AG04450 (cell line): Measurements from ENCODE around the gene KDM4F. TPM values are rescaled to one million over a fixed set of nuclear protein-coding genes. Genes with fewer than 3 reads are reported as not detected.

Source experiments
- CTCF ChIA-PET: fragments of 300-600, 350-600 bp; formaldehyde crosslinking; extraction: SDS; loops from one replicate; lab custom pipeline; 2022; ENCODE audit warnings: antibody characterized with exemption, inconsistent platforms; lab: Charles Lee
- POLR2A ChIA-PET: fragments of 350-600 bp; formaldehyde crosslinking; extraction: SDS; loops from one replicate; lab custom pipeline; 2021; ENCODE audit warnings: antibody characterized with exemption, inconsistent platforms; lab: Yijun Ruan, JAX
- DNase-seq: peaks from one replicate; pipeline ENCODE4 v3.0.0-alpha.2; 2011; ENCODE audit warnings: low read depth, low spot score
- H3K27ac ChIP-seq: one replicate; pipeline ENCODE4 v1.5.1; 2012; ENCODE audit warnings: low read depth, low read length, control low read depth
- H3K27me3 ChIP-seq: one replicate; pipeline ENCODE4 v1.6.0; 2012; ENCODE audit warnings: low read length; ENCODE audit not compliant: control insufficient read depth, insufficient read depth
- H3K4me3 ChIP-seq: 2 replicates; pipeline ENCODE4 v1.5.1; 2011; ENCODE audit warnings: mild to moderate bottlenecking, low read depth, low read length, control low read depth
- H3K9me3 ChIP-seq: 2 replicates; pipeline ENCODE4 v1.5.1; 2012; ENCODE audit warnings: low read length; ENCODE audit not compliant: control insufficient read depth, insufficient read depth
- CTCF ChIP-seq: IDR thresholded peaks from 2 replicates; pipeline ENCODE4 v1.5.1; 2011; ENCODE audit warnings: low read depth, low read length, control low read depth, inconsistent platforms
- polyA plus RNA-seq: library from polyadenylated mRNA; depleted of rRNA; stranded (reverse); fragments of >200 nt; gene quantifications from 2 replicates; pipeline ENCODE4 v1.2.3, GENCODE V29; 2011; rRNA removed

Gene KDM4F
- polyA plus RNA-seq, 1 experiment: not detected

- Histone ChIP-seq H3K9me3 (no peaks in the 10 kb centered on the region), H3K27ac (no peak overlapping the region), H3K4me3 (no peak overlapping the region), H3K27me3 (no peaks in the 10 kb centered on the region)
- no peak for DNase-seq
- no peak for TF ChIP-seq CTCF
- ChIA-PET CTCF (no interaction called here), POLR2A (no interaction called here)
Observed at GRCh38 chr11:95100191-95100648, 51.0 kb downstream of the KDM4F start.

Other genes starting within 250 kb of the KDM4F start
- gene CWC15, start 75.9 kb upstream of the KDM4F start, polyA plus RNA-seq: 51.0 and 61.9 TPM in 2 replicates
- gene KDM4D, start 75.7 kb upstream of the KDM4F start, polyA plus RNA-seq: 0.62 and 0.68 TPM in 2 replicates
- gene KDM4E, start 24.2 kb upstream of the KDM4F start, polyA plus RNA-seq: not detected in 2 replicates
- 22.4 and 28.4 TPM in 2 replicates for gene SRSF8, start 17.5 kb downstream of the KDM4F start, polyA plus RNA-seq
- gene ENDOD1, start 40.4 kb downstream of the KDM4F start, polyA plus RNA-seq: 10.0 and 12.1 TPM in 2 replicates
- 2.8 and 4.2 TPM in 2 replicates for gene SESN3, start 181.8 kb downstream of the KDM4F start, polyA plus RNA-seq